ENCODE measurements around the gene PDXK.

DNA sequence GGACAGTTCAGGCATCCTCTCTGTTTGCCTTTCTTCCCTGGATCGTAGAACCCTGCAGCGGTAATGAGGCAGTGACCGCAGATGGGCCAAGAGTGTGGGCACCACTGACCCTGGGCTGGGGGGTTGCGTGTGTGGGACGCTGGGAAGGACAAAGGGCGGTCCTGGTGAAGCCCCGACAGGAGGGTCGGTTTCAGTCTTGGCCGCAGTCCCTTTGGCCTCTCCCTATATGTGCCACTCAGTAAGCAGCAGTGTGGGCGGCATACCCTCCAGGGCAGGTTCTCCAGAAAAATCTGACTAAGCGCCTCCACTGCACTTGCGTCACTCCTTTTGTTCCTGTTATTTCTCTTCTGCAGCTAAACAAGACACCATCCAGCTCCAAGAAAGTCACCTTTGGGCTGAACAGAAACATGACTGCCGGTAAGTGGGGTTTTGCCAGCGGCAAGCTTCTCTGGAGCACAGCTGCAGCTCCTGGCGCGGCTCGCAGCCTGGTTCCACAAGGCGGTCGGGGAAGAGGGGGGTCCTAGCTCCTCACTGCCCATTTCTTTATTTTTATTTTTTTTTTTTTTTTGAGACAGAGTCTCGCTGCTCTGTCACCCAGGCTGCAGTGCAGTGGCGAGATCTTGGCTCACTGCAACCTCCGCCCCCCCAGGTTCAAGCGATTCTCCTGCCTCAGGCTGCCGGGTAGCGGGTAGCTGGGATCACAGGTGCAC, 27.7 kb upstream of the PDXK start:
- TF ChIP-seq, protein P1, sequence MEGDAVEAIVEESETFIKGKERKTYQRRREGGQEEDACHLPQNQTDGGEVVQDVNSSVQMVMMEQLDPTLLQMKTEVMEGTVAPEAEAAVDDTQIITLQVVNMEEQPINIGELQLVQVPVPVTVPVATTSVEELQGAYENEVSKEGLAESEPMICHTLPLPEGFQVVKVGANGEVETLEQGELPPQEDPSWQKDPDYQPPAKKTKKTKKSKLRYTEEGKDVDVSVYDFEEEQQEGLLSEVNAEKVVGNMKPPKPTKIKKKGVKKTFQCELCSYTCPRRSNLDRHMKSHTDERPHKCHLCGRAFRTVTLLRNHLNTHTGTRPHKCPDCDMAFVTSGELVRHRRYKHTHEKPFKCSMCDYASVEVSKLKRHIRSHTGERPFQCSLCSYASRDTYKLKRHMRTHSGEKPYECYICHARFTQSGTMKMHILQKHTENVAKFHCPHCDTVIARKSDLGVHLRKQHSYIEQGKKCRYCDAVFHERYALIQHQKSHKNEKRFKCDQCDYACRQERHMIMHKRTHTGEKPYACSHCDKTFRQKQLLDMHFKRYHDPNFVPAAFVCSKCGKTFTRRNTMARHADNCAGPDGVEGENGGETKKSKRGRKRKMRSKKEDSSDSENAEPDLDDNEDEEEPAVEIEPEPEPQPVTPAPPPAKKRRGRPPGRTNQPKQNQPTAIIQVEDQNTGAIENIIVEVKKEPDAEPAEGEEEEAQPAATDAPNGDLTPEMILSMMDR (IDR thresholded peaks at IDR 0.05): no peak
- TF ChIP-seq POLR2A (IDR thresholded peaks at IDR 0.05): no peak
